Caco-2 (cell line): ENCODE data around the gene OR7G3. TPM values are rescaled to one million over a fixed set of nuclear protein-coding genes. Genes with fewer than 3 reads are reported as not detected.

ENCODE experiments used
- Bru-seq: library from RNA; stranded (reverse); fragments of 400-500 nt; gene quantifications from one replicate; lab custom pipeline; 2021; lab: Mats Ljungman, UMichigan
- BruChase-seq, 2 experiments: library from RNA; stranded (reverse); fragments of 400-500 nt; gene quantifications; one replicate each; lab custom pipeline; 2021; lab: Mats Ljungman, UMichigan
- BruUV-seq: library from RNA; stranded (reverse); fragments of 400-500 nt; replicated peaks from 2 replicates; lab custom pipeline; 2021; lab: Mats Ljungman, UMichigan
- CTCF ChIA-PET: fragments of 300-600 bp; sonication (Branson Sonifier 250); formaldehyde crosslinking; loops from one replicate; lab custom pipeline; 2022; ENCODE audit warnings: antibody characterized with exemption; lab: Charles Lee
- POLR2A ChIA-PET: fragments of 300-600 bp; sonication (Branson Sonifier 250); formaldehyde crosslinking; loops from one replicate; lab custom pipeline; 2022; ENCODE audit warnings: antibody characterized with exemption; lab: Charles Lee
- DNase-seq, 2 experiments: peaks; one replicate each; pipeline versions ENCODE4 v3.0.0 to v3.0.0-alpha.2; 2020 to 2022
- H3K27me3 ChIP-seq: replicated peaks from 2 replicates; pipeline ENCODE4 v1.6.0; 2011; ENCODE audit warnings: low read length; ENCODE audit not compliant: control insufficient read depth, insufficient read depth
- H3K36me3 ChIP-seq: 2 replicates; pipeline ENCODE4 v1.5.1; 2011; ENCODE audit warnings: low read length; ENCODE audit not compliant: control insufficient read depth, insufficient read depth
- H3K4me1 ChIP-seq: fragments of 250-450 bp; sonication (Bioruptor Pico); 2 replicates; pipeline ENCODE4 v1.5.1; 2020; ENCODE audit warnings: mild to moderate bottlenecking
- H3K4me3 ChIP-seq: 2 replicates; pipeline ENCODE4 v1.5.1; 2011; ENCODE audit warnings: low read depth, mild to moderate bottlenecking, control low read depth, low read length
- H3K9me3 ChIP-seq: fragments of 250-450 bp; sonication (Bioruptor Pico); 2 replicates; pipeline ENCODE4 v1.5.1; 2020; ENCODE audit warnings: mild to moderate bottlenecking, moderate library complexity
- H3K27ac Mint-ChIP-seq: one replicate; pipeline ENCODE4 v1.8.0; 2022; ENCODE audit warnings: mixed read lengths; ENCODE audit not compliant: unreplicated experiment
- H3K27me3 Mint-ChIP-seq: one replicate; pipeline ENCODE4 v1.8.0; 2022; ENCODE audit warnings: mixed read lengths; ENCODE audit not compliant: insufficient read depth, unreplicated experiment
- H3K36me3 Mint-ChIP-seq: one replicate; pipeline ENCODE4 v1.8.0; 2022; ENCODE audit warnings: mild to moderate bottlenecking, mixed read lengths; ENCODE audit not compliant: insufficient read depth, unreplicated experiment
- H3K4me1 Mint-ChIP-seq: one replicate; pipeline ENCODE4 v1.8.0; 2022; ENCODE audit warnings: low read depth, mixed read lengths; ENCODE audit not compliant: unreplicated experiment
- H3K4me3 Mint-ChIP-seq: one replicate; pipeline ENCODE4 v1.8.0; 2022; ENCODE audit warnings: mild to moderate bottlenecking, moderate library complexity, mixed read lengths; ENCODE audit not compliant: unreplicated experiment
- H3K9me3 Mint-ChIP-seq: one replicate; pipeline ENCODE4 v1.8.0; 2022; ENCODE audit warnings: mixed read lengths; ENCODE audit not compliant: unreplicated experiment
- CTCF ChIP-seq, 2 experiments: fragments of 200-600 bp in 1 of 2; IDR thresholded peaks; 1 replicate in 1 of 2; 2 replicates in 1 of 2; pipeline versions ENCODE4 v1.5.1 to v1.8.0; 2011 to 2022; ENCODE audit warnings: antibody characterized with exemption in 1 of 2, control low read depth in 1 of 2, inconsistent platforms in 1 of 2, low read depth in 1 of 2, low read length in 1 of 2, mild to moderate bottlenecking in 1 of 2, moderate library complexity in 1 of 2; ENCODE audit not compliant: insufficient read depth in 1 of 2, severe bottlenecking in 1 of 2, unreplicated experiment in 1 of 2
- intact Hi-C: fragments of 100-400 bp; cut with micrococcal nuclease; formaldehyde crosslinking; loops from one replicate; pipeline ENCODE4 v1.10.0; 2022; ENCODE audit not compliant: unreplicated experiment
- long read RNA-seq: library from polyadenylated mRNA; stranded (forward); transcript quantifications from one replicate; pipeline ENCODE4 v2.0.0, GENCODE V29; 2022
- total RNA-seq: library from RNA; stranded (reverse); gene quantifications from 2 replicates; pipeline ENCODE4 v1.2.3, GENCODE V29; 2022

OR7G3 gene
- total RNA-seq (not detected in 2 replicates), Bru-seq, nascent RNA (not detected), BruChase-seq, experiment 1, labeled RNA remaining after a 2-hour chase (not detected), BruChase-seq, experiment 2, labeled RNA remaining after a 6-hour chase (not detected)
- long read RNA-seq, result 0 reads

GRCh38 chr19:9126900-9127405 is at the start of gene OR7G3:
Gene OR7G3 (minus strand): TSS chr19:9126950. CDS start chr19:9126950, 0 bp downstream.
- no peak within 1 kb of the TSS for H3K27ac Mint-ChIP-seq
- no peaks in the 10 kb centered on the region for H3K36me3 Mint-ChIP-seq
- H3K4me3 Mint-ChIP-seq, result no peak within 1 kb of the TSS
- H3K27me3 ChIP-seq, result no peaks in the 10 kb centered on the region
- BruUV-seq, result no TSS peak
- no peaks in the 10 kb centered on the region for H3K9me3 Mint-ChIP-seq
- no peaks in the 10 kb centered on the region for H3K4me1 ChIP-seq
- H3K4me3 ChIP-seq, result no peak within 1 kb of the TSS
- H3K9me3 ChIP-seq, result no peaks in the 10 kb centered on the region
- no peaks in the 10 kb centered on the region for H3K36me3 ChIP-seq
- no peaks in the 10 kb centered on the region for H3K4me1 Mint-ChIP-seq
- ChIA-PET CTCF (no interaction called here), POLR2A (no interaction called here)
- DNase-seq, result no peak
- H3K27me3 Mint-ChIP-seq, result peaks cover 3% of the 10 kb centered on the region
- TF ChIP-seq CTCF (IDR thresholded peaks at IDR 0.05; ENCODE audit: insufficient read depth in 1 of 2, low read depth in 1 of 2, low read length in 1 of 2, severe bottlenecking in 1 of 2, unreplicated experiment in 1 of 2), result no peak
- intact Hi-C loops, result no loop called here

GRCh38 chr19:9175326-9175725 is 48.6 kb upstream of the OR7G3 start:
- no peak overlapping the region for H3K4me3 ChIP-seq
- POLR2A ChIA-PET, result no interaction called here
- H3K36me3 Mint-ChIP-seq, result no peaks in the 10 kb centered on the region
- no peak overlapping the region for H3K4me3 Mint-ChIP-seq
- H3K4me1 Mint-ChIP-seq, result no peaks in the 10 kb centered on the region
- intact Hi-C loops, result no loop called here
- H3K4me1 ChIP-seq, result no peaks in the 10 kb centered on the region
- H3K36me3 ChIP-seq, result no peaks in the 10 kb centered on the region
- no peak for DNase-seq
- H3K9me3 Mint-ChIP-seq, result peaks cover 21% of the 10 kb centered on the region
- H3K27me3 Mint-ChIP-seq, result peaks cover 3% of the 10 kb centered on the region
- TF ChIP-seq CTCF (IDR thresholded peaks at IDR 0.05; ENCODE audit: insufficient read depth in 1 of 2, low read depth in 1 of 2, low read length in 1 of 2, severe bottlenecking in 1 of 2, unreplicated experiment in 1 of 2), result no peak
- H3K27me3 ChIP-seq, result no peaks in the 10 kb centered on the region
- no peak overlapping the region for H3K27ac Mint-ChIP-seq
- CTCF ChIA-PET, result no interaction called here
- no TSS peak for BruUV-seq
- H3K9me3 ChIP-seq, result no peaks in the 10 kb centered on the region

GRCh38 chr19:9171393-9171991 is 44.7 kb upstream of the OR7G3 start:
- no peak overlapping the region for H3K4me3 Mint-ChIP-seq
- Histone ChIP-seq H3K36me3 (no peaks in the 10 kb centered on the region), H3K4me3 (no peak overlapping the region), H3K27me3 (no peaks in the 10 kb centered on the region), H3K9me3 (no peaks in the 10 kb centered on the region), H3K4me1 (no peaks in the 10 kb centered on the region)
- peaks cover 11% of the 10 kb centered on the region for H3K36me3 Mint-ChIP-seq
- no peak overlapping the region for H3K27ac Mint-ChIP-seq
- BruUV-seq, result no TSS peak
- no peaks in the 10 kb centered on the region for H3K27me3 Mint-ChIP-seq
- no peak for TF ChIP-seq CTCF (IDR thresholded peaks at IDR 0.05; ENCODE audit: insufficient read depth in 1 of 2, low read depth in 1 of 2, low read length in 1 of 2, severe bottlenecking in 1 of 2, unreplicated experiment in 1 of 2)
- ChIA-PET POLR2A (interaction anchor here (0.5 kb wide), 1 partner anchor 619 kb away, joined by 5 read pairs; no protein-coding TSS in a partner anchor), CTCF (no interaction called here)
- H3K9me3 Mint-ChIP-seq, result peaks cover 10% of the 10 kb centered on the region
- intact Hi-C loops, result no loop called here
- no peak for DNase-seq
- no peaks in the 10 kb centered on the region for H3K4me1 Mint-ChIP-seq
